ENCODE measurements around the gene CD300C. TPM values are rescaled to one million over a fixed set of nuclear protein-coding genes. Genes with fewer than 3 reads are reported as not detected.

Gene CD300C
- total RNA-seq: not detected in 3 replicates

DNA sequence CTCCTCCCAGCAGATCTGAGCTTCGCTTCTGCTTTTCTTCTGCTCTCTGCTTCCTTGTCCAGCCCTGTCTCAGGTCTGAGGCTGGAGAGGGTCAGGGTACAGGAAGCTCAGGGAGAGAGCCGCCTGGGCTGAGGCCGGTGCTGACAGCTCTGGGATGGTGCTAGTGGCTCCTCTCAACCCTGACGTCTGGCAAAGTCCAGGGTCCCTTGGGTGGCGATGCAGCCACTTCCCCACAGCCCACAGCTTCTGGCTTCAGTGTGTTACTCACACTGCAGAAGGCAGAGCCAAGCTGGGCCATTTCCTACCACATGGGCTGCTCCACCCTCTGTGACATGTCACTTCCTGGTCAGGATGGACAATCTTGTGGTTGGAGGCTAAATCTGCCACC lies at the start of gene CD300C:
Gene CD300C (minus strand): TSS at position 273 of the 388 bp plus-strand sequence. CDS start 333 bp downstream, outside the sequence.
- no peak for DNase-seq (ENCODE audit: low spot score in 2 of 2, unreplicated experiment in 2 of 2)
- TF ChIP-seq, protein P1, sequence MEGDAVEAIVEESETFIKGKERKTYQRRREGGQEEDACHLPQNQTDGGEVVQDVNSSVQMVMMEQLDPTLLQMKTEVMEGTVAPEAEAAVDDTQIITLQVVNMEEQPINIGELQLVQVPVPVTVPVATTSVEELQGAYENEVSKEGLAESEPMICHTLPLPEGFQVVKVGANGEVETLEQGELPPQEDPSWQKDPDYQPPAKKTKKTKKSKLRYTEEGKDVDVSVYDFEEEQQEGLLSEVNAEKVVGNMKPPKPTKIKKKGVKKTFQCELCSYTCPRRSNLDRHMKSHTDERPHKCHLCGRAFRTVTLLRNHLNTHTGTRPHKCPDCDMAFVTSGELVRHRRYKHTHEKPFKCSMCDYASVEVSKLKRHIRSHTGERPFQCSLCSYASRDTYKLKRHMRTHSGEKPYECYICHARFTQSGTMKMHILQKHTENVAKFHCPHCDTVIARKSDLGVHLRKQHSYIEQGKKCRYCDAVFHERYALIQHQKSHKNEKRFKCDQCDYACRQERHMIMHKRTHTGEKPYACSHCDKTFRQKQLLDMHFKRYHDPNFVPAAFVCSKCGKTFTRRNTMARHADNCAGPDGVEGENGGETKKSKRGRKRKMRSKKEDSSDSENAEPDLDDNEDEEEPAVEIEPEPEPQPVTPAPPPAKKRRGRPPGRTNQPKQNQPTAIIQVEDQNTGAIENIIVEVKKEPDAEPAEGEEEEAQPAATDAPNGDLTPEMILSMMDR (IDR thresholded peaks at IDR 0.05; ENCODE audit: unreplicated experiment): no peak
- no peak within 1 kb of the TSS for H3K27ac Mint-ChIP-seq
- no peaks in the 10 kb centered on the region for H3K9me3 Mint-ChIP-seq
- H3K4me3 Mint-ChIP-seq: no peak within 1 kb of the TSS
- no peaks in the 10 kb centered on the region for H3K36me3 Mint-ChIP-seq
- H3K4me1 Mint-ChIP-seq: no peaks in the 10 kb centered on the region
- H3K27me3 Mint-ChIP-seq (ENCODE audit: low read depth): peaks cover 17% of the 10 kb centered on the region

DNA sequence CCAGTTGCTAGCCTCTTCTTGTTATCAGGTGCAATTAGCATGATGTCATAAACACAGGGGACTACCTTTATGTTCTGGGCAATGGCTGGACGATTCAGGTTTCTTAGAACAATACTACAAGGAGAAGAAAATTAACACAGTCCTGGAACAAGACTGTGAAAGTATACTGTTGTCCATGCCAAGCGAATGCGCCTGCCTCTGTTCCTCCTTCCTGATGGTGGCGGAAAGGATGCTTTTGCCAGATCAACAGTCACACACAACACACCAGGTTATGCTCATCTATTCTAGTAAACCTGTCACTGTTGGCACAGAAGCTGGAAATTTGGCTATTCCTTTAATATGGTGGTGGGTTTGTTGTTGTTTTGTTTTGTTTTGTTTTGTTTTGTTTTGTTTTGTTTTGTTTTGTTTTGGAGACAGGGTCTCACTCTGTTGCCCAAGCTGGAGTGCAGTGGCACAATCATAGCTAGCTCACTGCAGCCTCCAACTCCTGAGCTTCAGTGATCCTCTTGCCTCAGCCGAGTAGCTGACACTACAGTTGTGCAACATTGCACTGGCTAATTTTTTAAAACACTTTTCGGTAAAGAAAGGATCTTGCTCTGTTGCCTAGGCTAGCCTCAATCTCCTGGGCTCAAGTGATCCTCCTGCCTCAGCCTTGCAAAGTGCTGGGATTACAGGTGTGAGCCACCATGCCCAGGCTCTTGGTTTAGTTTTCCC lies 49.3 kb upstream of the CD300C start:
- H3K4me3 Mint-ChIP-seq: no peak overlapping the region
- no peaks in the 10 kb centered on the region for H3K9me3 Mint-ChIP-seq
- H3K36me3 Mint-ChIP-seq: no peaks in the 10 kb centered on the region
- H3K27ac Mint-ChIP-seq: no peak overlapping the region
- H3K27me3 Mint-ChIP-seq (ENCODE audit: low read depth): peaks cover 37% of the 10 kb centered on the region
- TF ChIP-seq, protein P1 (IDR thresholded peaks at IDR 0.05; ENCODE audit: unreplicated experiment): no peak
- DNase-seq (ENCODE audit: low spot score in 2 of 2, unreplicated experiment in 2 of 2): no peak
- H3K4me1 Mint-ChIP-seq: peaks cover 3% of the 10 kb centered on the region

DNA sequence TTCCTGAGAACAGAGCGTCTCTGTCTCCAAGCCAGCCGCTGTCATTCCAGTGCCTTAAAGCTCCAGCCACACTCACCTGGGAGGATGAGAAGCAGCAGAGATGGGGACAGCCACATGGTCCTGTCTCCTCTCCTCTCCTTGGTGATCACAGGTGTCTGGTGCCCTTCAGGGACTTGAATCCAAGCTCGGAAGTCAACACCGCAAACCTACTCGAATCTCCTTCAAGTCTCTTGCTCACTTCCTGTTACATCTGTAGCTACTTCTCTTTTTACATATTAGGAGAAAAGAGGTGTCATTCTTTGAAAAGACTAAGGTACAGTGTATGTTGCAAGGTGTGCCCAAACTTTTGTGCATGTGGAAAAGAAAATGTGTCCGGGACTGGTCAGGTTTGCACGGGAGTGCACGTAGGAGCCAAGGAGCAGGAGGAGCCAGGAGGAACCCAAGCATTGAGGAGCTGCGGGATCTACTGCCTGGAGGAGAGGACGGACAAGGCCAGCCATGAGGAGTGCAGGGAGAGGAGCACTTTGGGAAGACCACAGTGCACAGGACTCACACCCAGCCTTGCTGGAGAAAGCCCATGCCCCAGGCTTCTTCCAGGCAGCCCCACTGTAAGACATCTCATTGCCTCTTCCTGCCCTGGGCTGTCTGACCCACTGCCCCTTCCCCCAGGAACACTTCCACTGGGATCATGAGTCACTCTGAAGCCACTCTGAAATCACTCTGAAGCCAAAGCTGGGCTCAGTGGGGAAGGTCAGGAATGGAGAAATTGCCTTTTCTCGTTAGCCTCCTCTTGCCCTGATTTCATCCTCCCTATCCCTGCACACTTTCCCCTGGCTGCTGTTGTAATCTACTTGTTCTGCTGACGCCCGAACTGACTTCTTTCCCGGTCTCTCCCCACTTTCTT lies 46.4 kb upstream of the CD300C start, which contains the start of gene CD300LD:
Gene CD300LD (minus strand): TSS at position 197 of the 904 bp plus-strand sequence. CDS start 81 bp downstream, at position 116.
- TF ChIP-seq, protein P1 (IDR thresholded peaks at IDR 0.05; ENCODE audit: unreplicated experiment): no peak
- no peak for DNase-seq (ENCODE audit: low spot score in 2 of 2, unreplicated experiment in 2 of 2)
- Mint-ChIP-seq H3K4me3 (no peak within 1 kb of the TSS), H3K27ac (no peak within 1 kb of the TSS), H3K4me1 (no peaks in the 10 kb centered on the region), H3K27me3 (ENCODE audit: low read depth) (peaks cover 34% of the 10 kb centered on the region), H3K9me3 (no peaks in the 10 kb centered on the region), H3K36me3 (no peaks in the 10 kb centered on the region)

DNA sequence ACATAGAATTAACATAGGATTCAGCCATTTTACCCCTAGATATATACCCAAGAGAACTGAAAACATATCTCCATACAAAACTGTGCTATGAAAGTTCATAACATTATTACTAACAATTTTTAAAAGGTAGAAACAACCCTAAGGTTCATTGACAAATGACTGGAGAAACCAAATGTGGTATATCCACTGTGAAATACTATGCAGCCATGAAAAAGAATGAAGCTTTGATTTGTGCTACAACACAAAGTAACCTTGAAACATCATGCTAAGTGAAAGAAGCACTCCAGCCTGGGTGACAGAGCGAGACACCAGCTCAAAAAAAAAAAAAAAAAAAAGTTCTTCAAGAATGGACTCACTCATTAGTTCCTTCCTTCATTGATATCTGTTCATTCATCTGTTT lies 45.6 kb upstream of the CD300C start:
- Mint-ChIP-seq H3K9me3 (no peaks in the 10 kb centered on the region), H3K27ac (no peak overlapping the region), H3K4me1 (no peaks in the 10 kb centered on the region), H3K27me3 (ENCODE audit: low read depth) (peaks cover 27% of the 10 kb centered on the region), H3K4me3 (no peak overlapping the region), H3K36me3 (no peaks in the 10 kb centered on the region)
- no peak for DNase-seq (ENCODE audit: low spot score in 2 of 2, unreplicated experiment in 2 of 2)
- TF ChIP-seq, protein P1 (IDR thresholded peaks at IDR 0.05; ENCODE audit: unreplicated experiment): no peak

DNA sequence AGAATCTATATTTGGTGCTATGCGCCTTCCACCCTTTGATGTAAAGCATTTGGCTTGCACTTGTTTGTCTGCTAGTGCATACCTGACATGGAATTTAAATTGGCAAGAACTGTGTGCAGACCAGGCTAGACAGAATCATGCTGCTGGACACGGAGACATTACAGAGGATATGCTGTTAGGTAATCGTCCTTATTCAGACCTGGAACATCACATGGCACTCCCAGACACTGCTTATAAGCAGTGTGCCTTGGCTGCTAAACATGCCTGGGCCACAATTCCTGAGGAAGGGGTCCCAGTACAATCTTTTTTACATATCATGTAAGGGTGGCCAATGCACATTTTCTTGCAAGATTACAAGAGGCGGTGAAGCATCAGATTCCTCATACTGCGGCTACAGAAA lies 39.8 kb upstream of the CD300C start:
- no peaks in the 10 kb centered on the region for H3K36me3 Mint-ChIP-seq
- DNase-seq (ENCODE audit: low spot score in 2 of 2, unreplicated experiment in 2 of 2): no peak
- no peak overlapping the region for H3K27ac Mint-ChIP-seq
- peaks cover 8% of the 10 kb centered on the region for H3K9me3 Mint-ChIP-seq
- peaks cover 8% of the 10 kb centered on the region for H3K27me3 Mint-ChIP-seq (ENCODE audit: low read depth)
- no peaks in the 10 kb centered on the region for H3K4me1 Mint-ChIP-seq
- H3K4me3 Mint-ChIP-seq: no peak overlapping the region
- TF ChIP-seq, protein P1 (IDR thresholded peaks at IDR 0.05; ENCODE audit: unreplicated experiment): no peak

All from mesothelial cell of epicardium (in vitro differentiated cells).